ENCODE measurements around the gene MED9.

GRCh38 chr17:17474341-17474740, 2.5 kb upstream of the MED9 start:
- TF ChIP-seq CTCF (tag by site-specific recombination; IDR thresholded peaks at IDR 0.05) (no peak), ZSCAN18 (tag by site-specific recombination; IDR thresholded peaks at IDR 0.05) (no peak), ZNF514 (tag by site-specific recombination; IDR thresholded peaks at IDR 0.05) (no peak), ZNF354C (tag by site-specific recombination; IDR thresholded peaks at IDR 0.05; ENCODE audit: borderline replicate concordance, low read depth) (no peak), SP7 (tag by site-specific recombination; IDR thresholded peaks at IDR 0.05) (no peak)
